Memory B cell (primary cell): ENCODE data around the gene CD79B.
"Not testable (repeated sequence)": the region's sequence is repeated elsewhere in the genome, so short reads cannot be mapped to it uniquely, and the experiment has no call there.

Source experiments
- ATAC-seq: fragments of 150-1000 bp; cut with Tn5 transposase; 2 replicates; pipeline ENCODE4 v1.10.0; 2021; ENCODE audit warnings: low read depth, mild to moderate bottlenecking, moderate library complexity
- DNase-seq, 2 donors: peaks; one replicate each; pipeline ENCODE4 v3.0.0; 2022; ENCODE audit warnings: low spot score in 2 of 2
- H3K27ac Mint-ChIP-seq: one replicate; pipeline ENCODE4 v1.8.0; 2022; ENCODE audit warnings: mild to moderate bottlenecking, moderate library complexity, mixed read lengths
- H3K27me3 Mint-ChIP-seq: one replicate; pipeline ENCODE4 v1.8.0; 2022; ENCODE audit warnings: mixed read lengths
- H3K36me3 Mint-ChIP-seq: one replicate; pipeline ENCODE4 v1.8.0; 2022; ENCODE audit warnings: mild to moderate bottlenecking, mixed read lengths
- H3K4me1 Mint-ChIP-seq: one replicate; pipeline ENCODE4 v1.8.0; 2022; ENCODE audit warnings: mixed read lengths
- H3K4me3 Mint-ChIP-seq: one replicate; pipeline ENCODE4 v1.8.0; 2022; ENCODE audit warnings: mild to moderate bottlenecking, moderate library complexity, mixed read lengths
- H3K9me3 Mint-ChIP-seq: one replicate; pipeline ENCODE4 v1.8.0; 2022; ENCODE audit warnings: mixed read lengths

The CD79B gene

GRCh38 chr17:63930951-63931575, 1.1 kb downstream of the CD79B start:
- ATAC-seq: peak; percentile 28
- H3K4me3 Mint-ChIP-seq: peak overlapping the region; percentile 100
- peaks cover 47% of the 10 kb centered on the region for H3K4me1 Mint-ChIP-seq
- H3K27ac Mint-ChIP-seq: peak overlapping the region; percentile 91
- no peaks in the 10 kb centered on the region for H3K27me3 Mint-ChIP-seq
- H3K36me3 Mint-ChIP-seq: peaks cover 31% of the 10 kb centered on the region
- DNase-seq: peak in 1 of 2 donors; percentile 45
- H3K9me3 Mint-ChIP-seq: peaks cover under 1% of the 10 kb centered on the region

- peaks cover 31% of the 10 kb centered on the region for H3K36me3 Mint-ChIP-seq
Observed at GRCh38 chr17:63929860-63930766, 2.0 kb downstream of the CD79B start.

GRCh38 chr17:63928966-63929695, 3.0 kb downstream of the CD79B start:
- no peak for ATAC-seq
- Mint-ChIP-seq H3K4me3 (peak overlapping the region; percentile 100), H3K36me3 (peaks cover 31% of the 10 kb centered on the region), H3K27ac (peak overlapping the region; percentile 67), H3K9me3 (no peaks in the 10 kb centered on the region), H3K4me1 (peaks cover 49% of the 10 kb centered on the region), H3K27me3 (no peaks in the 10 kb centered on the region)
- DNase-seq: no peak

More at GRCh38 chr17:63929860-63930766, 2.0 kb downstream of the CD79B start:
- no peaks in the 10 kb centered on the region for H3K9me3 Mint-ChIP-seq
- H3K4me3 Mint-ChIP-seq: peak overlapping the region; percentile 100
- no peak for ATAC-seq
- peak overlapping the region; percentile 91 for H3K27ac Mint-ChIP-seq
- no peak for DNase-seq
- peaks cover 48% of the 10 kb centered on the region for H3K4me1 Mint-ChIP-seq
- no peaks in the 10 kb centered on the region for H3K27me3 Mint-ChIP-seq

GRCh38 chr17:63928172-63928666, 3.9 kb downstream of the CD79B start:
- Mint-ChIP-seq H3K4me3 (peak overlapping the region; percentile 100), H3K27ac (peak overlapping the region; percentile 41), H3K4me1 (peaks cover 48% of the 10 kb centered on the region)

GRCh38 chr17:63927464-63928171, 4.5 kb downstream of the CD79B start:
- Mint-ChIP-seq H3K4me3 (peak overlapping the region; percentile 100), H3K36me3 (peaks cover 31% of the 10 kb centered on the region), H3K27ac (peak overlapping the region; percentile 87), H3K4me1 (peaks cover 44% of the 10 kb centered on the region), H3K27me3 (no peaks in the 10 kb centered on the region), H3K9me3 (no peaks in the 10 kb centered on the region)
- ATAC-seq: peak; percentile 27
- no peak for DNase-seq

More at GRCh38 chr17:63928172-63928666, 3.9 kb downstream of the CD79B start:
- H3K27me3 Mint-ChIP-seq: no peaks in the 10 kb centered on the region
- no peak for ATAC-seq
- no peak for DNase-seq
- no peaks in the 10 kb centered on the region for H3K9me3 Mint-ChIP-seq
- H3K36me3 Mint-ChIP-seq: peaks cover 31% of the 10 kb centered on the region

GRCh38 chr17:63926164-63926563, 6.0 kb downstream of the CD79B start:
- H3K9me3 Mint-ChIP-seq: no peaks in the 10 kb centered on the region
- peaks cover 49% of the 10 kb centered on the region for H3K4me1 Mint-ChIP-seq
- no peak for ATAC-seq
- H3K4me3 Mint-ChIP-seq: peak overlapping the region; percentile 67
- peaks cover 24% of the 10 kb centered on the region for H3K36me3 Mint-ChIP-seq
- DNase-seq: no peak
- H3K27ac Mint-ChIP-seq: peak overlapping the region; percentile 87
- no peaks in the 10 kb centered on the region for H3K27me3 Mint-ChIP-seq

GRCh38 chr17:63925615-63926014, 6.5 kb downstream of the CD79B start:
- peak overlapping the region; percentile 87 for H3K27ac Mint-ChIP-seq
- ATAC-seq: peak; percentile 78
- H3K9me3 Mint-ChIP-seq: no peaks in the 10 kb centered on the region
- peak overlapping the region; percentile 67 for H3K4me3 Mint-ChIP-seq
- H3K36me3 Mint-ChIP-seq: peaks cover 18% of the 10 kb centered on the region
- DNase-seq: peak; percentile 77 to 78
- H3K27me3 Mint-ChIP-seq: no peaks in the 10 kb centered on the region
- H3K4me1 Mint-ChIP-seq: peaks cover 48% of the 10 kb centered on the region

DNA sequence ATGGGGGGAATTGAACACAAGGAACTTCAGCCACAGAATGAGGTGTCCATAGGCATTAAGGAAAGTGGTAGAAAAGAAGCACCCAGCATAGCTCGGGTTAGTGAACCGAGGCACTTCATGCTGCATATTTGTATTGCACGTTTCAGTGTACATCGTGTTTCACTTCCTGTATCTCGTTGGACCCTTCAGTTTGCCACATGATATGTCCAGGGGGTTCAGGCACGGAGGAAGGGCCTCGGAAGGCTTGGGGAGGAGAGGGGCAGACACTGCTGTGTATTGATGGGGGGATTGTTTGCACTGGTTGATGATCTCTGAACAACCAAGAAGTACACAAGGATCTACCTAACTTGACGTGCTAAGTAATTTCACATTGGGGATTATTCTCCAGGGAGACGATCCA, 9.7 kb downstream of the CD79B start:
- not testable (repeated sequence) for H3K27me3 Mint-ChIP-seq, H3K36me3 Mint-ChIP-seq, H3K9me3 Mint-ChIP-seq
- Mint-ChIP-seq H3K4me3 (peak overlapping the region; percentile 72), H3K4me1 (peaks cover 45% of the 10 kb centered on the region), H3K27ac (peak overlapping the region; percentile 91)
- peak in 1 of 2 donors; percentile 51 for DNase-seq
- ATAC-seq: peak; percentile 65

DNA sequence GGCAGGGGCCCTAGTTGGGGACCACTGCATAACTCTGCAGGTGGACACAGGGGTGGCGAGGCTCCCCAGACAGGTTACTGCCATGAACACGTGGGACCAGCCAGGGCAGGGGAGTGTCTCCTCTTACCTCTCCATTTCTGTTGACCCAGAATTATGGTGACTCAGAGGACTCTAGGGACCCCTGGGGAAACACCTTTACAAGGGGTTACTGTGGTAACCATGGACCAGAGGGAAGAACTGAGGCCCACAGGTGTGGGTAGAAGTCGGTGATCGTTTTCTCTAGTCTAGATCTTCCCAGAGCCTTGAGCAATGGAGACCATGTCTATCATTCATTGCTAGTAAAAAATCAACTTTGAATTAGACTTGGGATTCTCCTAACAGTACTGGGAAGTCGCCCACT, 11.4 kb downstream of the CD79B start:
- Mint-ChIP-seq H3K4me3 (peak overlapping the region; percentile 40), H3K4me1 (peaks cover 46% of the 10 kb centered on the region)
- peak; percentile 18 for ATAC-seq

DNA sequence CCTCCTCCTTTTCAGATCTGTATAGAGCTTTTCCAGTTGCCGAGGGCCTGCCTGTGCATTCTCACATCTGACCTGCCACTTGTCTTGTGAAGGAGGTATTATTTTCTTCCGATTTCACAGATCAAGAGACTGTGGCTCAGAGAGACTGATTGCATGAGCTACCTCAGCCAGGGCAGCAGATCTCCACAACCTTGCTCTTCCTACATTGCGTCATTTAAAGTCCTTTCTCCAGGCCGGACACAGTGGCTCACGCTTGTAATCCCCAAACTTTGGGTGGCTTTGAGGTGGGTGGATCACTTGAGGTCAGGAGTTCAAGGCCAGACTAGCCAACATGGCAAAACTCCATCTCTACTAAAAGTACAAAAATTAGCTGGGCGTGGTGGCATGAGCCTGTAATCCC, 12.1 kb downstream of the CD79B start:
- Mint-ChIP-seq H3K4me3 (peak overlapping the region; percentile 71), H3K4me1 (peaks cover 46% of the 10 kb centered on the region), H3K27ac (peak overlapping the region; percentile 85)
- not testable (repeated sequence) for ATAC-seq, DNase-seq, H3K9me3 Mint-ChIP-seq, H3K36me3 Mint-ChIP-seq, H3K27me3 Mint-ChIP-seq

More for the DNA sequence above, 11.4 kb downstream of the CD79B start:
- not testable (repeated sequence) for DNase-seq, H3K36me3 Mint-ChIP-seq, H3K9me3 Mint-ChIP-seq, H3K27me3 Mint-ChIP-seq
- peak overlapping the region; percentile 85 for H3K27ac Mint-ChIP-seq

DNA sequence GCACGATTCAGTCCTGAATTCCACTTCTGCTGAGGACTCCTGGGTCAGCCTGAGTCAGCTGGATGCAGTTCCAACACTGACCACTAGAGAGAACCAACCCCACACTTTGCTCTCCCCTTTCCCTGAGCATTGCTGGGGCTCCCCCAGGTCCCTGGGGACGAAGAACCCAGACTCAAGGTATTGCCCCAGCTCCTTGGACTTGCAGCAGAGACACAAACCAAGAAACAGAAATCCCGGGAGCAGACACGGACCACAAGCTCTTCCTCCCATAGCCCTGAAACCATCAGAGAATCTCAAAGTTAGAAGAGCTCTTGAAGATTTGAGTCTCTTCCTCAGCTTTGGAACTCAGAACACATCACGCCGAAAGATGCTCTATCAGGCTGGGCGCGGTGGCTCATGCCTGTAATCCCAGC, 12.8 kb downstream of the CD79B start:
- Mint-ChIP-seq H3K27ac (peak overlapping the region; percentile 9), H3K9me3 (no peaks in the 10 kb centered on the region), H3K4me3 (peak overlapping the region; percentile 75), H3K27me3 (no peaks in the 10 kb centered on the region), H3K36me3 (no peaks in the 10 kb centered on the region), H3K4me1 (peaks cover 42% of the 10 kb centered on the region)
- peak; percentile 55 for ATAC-seq
- DNase-seq: peak; percentile 84 to 88

DNA sequence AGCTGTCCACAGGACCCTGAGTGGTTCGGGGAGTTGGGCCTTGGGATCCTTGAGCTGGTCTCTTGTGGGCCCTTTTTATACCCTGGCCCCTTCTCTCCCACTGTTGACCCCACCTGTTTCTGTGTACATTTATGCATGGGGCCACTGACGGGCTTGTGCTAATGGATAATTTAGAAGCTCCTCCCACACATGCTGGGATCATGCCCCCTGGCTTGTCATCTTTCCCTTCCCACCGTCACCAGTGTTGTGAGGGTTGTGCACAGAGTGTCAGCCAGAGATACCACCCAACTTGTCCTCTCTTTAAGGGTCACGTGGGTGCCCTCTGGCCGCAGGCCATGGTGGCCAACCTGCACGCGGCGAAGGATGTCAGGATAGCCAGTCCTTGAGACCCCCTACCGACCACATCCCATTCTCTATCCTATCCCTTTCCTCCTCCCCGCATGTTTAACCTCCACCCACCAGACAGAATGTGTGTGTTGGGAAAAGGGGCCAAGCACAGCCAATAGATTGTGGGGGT, 13.3 kb downstream of the CD79B start, which contains the start of gene GH1:
TSS of gene GH1 (minus strand) at position 51 of the 517 bp plus-strand sequence. CDS start 63 bp downstream, outside the sequence.
- peak within 1 kb of the TSS; percentile 9 for H3K27ac Mint-ChIP-seq
- DNase-seq, H3K36me3 Mint-ChIP-seq, ATAC-seq, H3K27me3 Mint-ChIP-seq, H3K9me3 Mint-ChIP-seq: not testable (repeated sequence)
- peaks cover 40% of the 10 kb centered on the region for H3K4me1 Mint-ChIP-seq
- H3K4me3 Mint-ChIP-seq: peak within 1 kb of the TSS; percentile 75

DNA sequence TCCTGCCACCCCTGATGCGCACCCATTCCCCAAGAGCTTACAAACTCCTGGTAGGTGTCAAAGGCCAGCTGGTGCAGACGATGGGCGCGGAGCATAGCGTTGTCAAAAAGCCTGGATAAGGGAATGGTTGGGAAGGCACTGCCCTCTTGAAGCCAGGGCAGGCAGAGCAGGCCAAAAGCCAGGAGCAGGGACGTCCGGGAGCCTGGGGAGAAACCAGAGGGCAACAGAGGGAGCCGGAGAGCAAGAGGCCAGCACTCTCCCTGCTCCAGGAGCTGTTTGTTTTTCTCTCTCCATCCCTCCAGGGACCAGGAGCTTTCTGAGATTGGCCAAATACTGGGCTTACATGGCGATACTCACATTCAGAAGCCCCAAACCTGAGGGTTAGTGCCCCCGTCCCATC, 13.8 kb downstream of the CD79B start:
- DNase-seq (no peak), ATAC-seq (no peak)
- Mint-ChIP-seq H3K36me3 (no peaks in the 10 kb centered on the region), H3K9me3 (no peaks in the 10 kb centered on the region), H3K27ac (no peak overlapping the region), H3K27me3 (no peaks in the 10 kb centered on the region), H3K4me3 (no peak overlapping the region), H3K4me1 (peaks cover 37% of the 10 kb centered on the region)
